WTC11 (cell line): Measurements from ENCODE around the gene HNF1A. TPM values are rescaled to one million over a fixed set of nuclear protein-coding genes. Genes with fewer than 3 reads are reported as not detected.

Source experiments
- ATAC-seq: fragments of 200-7000 bp; cut with Tn5 transposase; 2 replicates; pipeline ENCODE4 v1.10.0; 2021; ENCODE audit warnings: mild to moderate bottlenecking, moderate library complexity
- CTCF ChIA-PET: fragments of 300-600 bp; sonication (Branson Sonifier 250); formaldehyde crosslinking; loops from one replicate; lab custom pipeline; 2021; ENCODE audit warnings: antibody characterized with exemption; lab: Charles Lee
- POLR2A ChIA-PET: fragments of 350-600 bp; sonication (Branson Sonifier 250); formaldehyde crosslinking; loops from one replicate; lab custom pipeline; 2021; ENCODE audit warnings: antibody characterized with exemption; lab: Charles Lee
- DNase-seq: peaks from one replicate; pipeline ENCODE4 v3.0.0; 2021; ENCODE audit warnings: low spot score
- H3K27ac Mint-ChIP-seq: 2 replicates; pipeline ENCODE4 v1.8.0; 2021; ENCODE audit warnings: mixed read lengths
- H3K27me3 Mint-ChIP-seq: 2 replicates; pipeline ENCODE4 v1.8.0; 2021; ENCODE audit warnings: low read depth, mild to moderate bottlenecking, moderate library complexity, mixed read lengths
- H3K36me3 Mint-ChIP-seq: 2 replicates; pipeline ENCODE4 v1.8.0; 2021; ENCODE audit warnings: mixed read lengths
- H3K4me1 Mint-ChIP-seq: 2 replicates; pipeline ENCODE4 v1.8.0; 2022; ENCODE audit warnings: mixed read lengths
- H3K4me3 Mint-ChIP-seq: 2 replicates; pipeline ENCODE4 v1.8.0; 2021; ENCODE audit warnings: mild to moderate bottlenecking, moderate library complexity, mixed read lengths
- H3K9me3 Mint-ChIP-seq: 2 replicates; pipeline ENCODE4 v1.8.0; 2021; ENCODE audit warnings: mixed read lengths
- ATF1 ChIP-seq: sonication (generic); formaldehyde crosslinking; IDR thresholded peaks from 2 replicates; pipeline ENCODE4 v1.8.1; 2023; ENCODE audit warnings: mild to moderate bottlenecking, moderate library complexity, missing genetic modification reagents
- CREB1 ChIP-seq: sonication (generic); formaldehyde crosslinking; IDR thresholded peaks from 2 replicates; pipeline ENCODE4 v1.8.0; 2023; ENCODE audit warnings: mild to moderate bottlenecking, missing genetic modification reagents
- ELF4 ChIP-seq: sonication (generic); formaldehyde crosslinking; IDR thresholded peaks from 2 replicates; pipeline ENCODE4 v1.8.1; 2022; ENCODE audit warnings: low read depth, mild to moderate bottlenecking, moderate library complexity, missing genetic modification reagents
- ETV6 ChIP-seq: sonication (generic); formaldehyde crosslinking; IDR thresholded peaks from 2 replicates; pipeline ENCODE4 v1.8.1; 2022; ENCODE audit warnings: mild to moderate bottlenecking, missing genetic modification reagents
- FOXJ3 ChIP-seq: sonication (generic); formaldehyde crosslinking; IDR thresholded peaks from 2 replicates; pipeline ENCODE4 v1.9.0; 2021; ENCODE audit warnings: missing genetic modification reagents, mild to moderate bottlenecking, borderline replicate concordance
- JAZF1 ChIP-seq: fragments of 250-450 bp; sonication (Bioruptor Pico); IDR thresholded peaks from 2 replicates; pipeline ENCODE4 v1.9.0; 2021; ENCODE audit warnings: moderate library complexity, mild to moderate bottlenecking, inconsistent platforms
- NR1H2 ChIP-seq: sonication (generic); formaldehyde crosslinking; IDR thresholded peaks from 2 replicates; pipeline ENCODE4 v1.9.0; 2021; ENCODE audit warnings: mild to moderate bottlenecking, moderate library complexity, missing genetic modification reagents
- NR2C2 ChIP-seq: sonication (generic); formaldehyde crosslinking; IDR thresholded peaks from 2 replicates; pipeline ENCODE4 v1.8.0; 2022; ENCODE audit warnings: mild to moderate bottlenecking, missing genetic modification reagents
- RORB ChIP-seq: fragments of 250-450 bp; sonication (Bioruptor Pico); IDR thresholded peaks from 2 replicates; pipeline ENCODE4 v1.9.0; 2021; ENCODE audit warnings: mild to moderate bottlenecking
- SMAD4 ChIP-seq: sonication (generic); formaldehyde crosslinking; IDR thresholded peaks from 2 replicates; pipeline ENCODE4 v1.8.0; 2022; ENCODE audit warnings: mild to moderate bottlenecking, missing genetic modification reagents
- ZNF219 ChIP-seq: sonication (generic); formaldehyde crosslinking; IDR thresholded peaks from 2 replicates; pipeline ENCODE4 v1.8.0; 2023; ENCODE audit warnings: missing genetic modification reagents, mild to moderate bottlenecking, borderline replicate concordance
- ZNF263 ChIP-seq: sonication (generic); formaldehyde crosslinking; IDR thresholded peaks from 2 replicates; pipeline ENCODE4 v1.8.1; 2022; ENCODE audit warnings: low read depth, mild to moderate bottlenecking, moderate library complexity, missing genetic modification reagents
- ZNF532 ChIP-seq: fragments of 250-450 bp; sonication (Bioruptor Pico); IDR thresholded peaks from 2 replicates; pipeline ENCODE4 v1.9.0; 2021; ENCODE audit warnings: mild to moderate bottlenecking, borderline replicate concordance
- ZNF671 ChIP-seq: fragments of 250-450 bp; sonication (Bioruptor Pico); IDR thresholded peaks from 2 replicates; pipeline ENCODE4 v1.8.0; 2021; ENCODE audit warnings: mild to moderate bottlenecking
- total RNA-seq: library from RNA; stranded (reverse); gene quantifications from 3 replicates; pipeline ENCODE4 v1.2.3, GENCODE V29; 2021
- TF ChIP-seq, protein P1 (sequence below): sonication (generic); formaldehyde crosslinking; IDR thresholded peaks from 2 replicates; pipeline ENCODE4 v1.8.0; 2022; ENCODE audit warnings: mild to moderate bottlenecking, missing genetic modification reagents
- TF ChIP-seq, protein P2 (sequence below): fragments of 250-450 bp; sonication (Bioruptor Pico); IDR thresholded peaks from 2 replicates; pipeline ENCODE4 v1.9.0; 2021; ENCODE audit warnings: mild to moderate bottlenecking
- TF ChIP-seq, protein P3 (sequence below): sonication (generic); formaldehyde crosslinking; IDR thresholded peaks from 2 replicates; pipeline ENCODE4 v1.8.1; 2023; ENCODE audit warnings: mild to moderate bottlenecking, missing genetic modification reagents
- TF ChIP-seq, protein P4 (sequence below): sonication (generic); formaldehyde crosslinking; IDR thresholded peaks from 2 replicates; pipeline ENCODE4 v1.8.0; 2023; ENCODE audit warnings: mild to moderate bottlenecking, missing genetic modification reagents
- TF ChIP-seq, protein P5 (sequence below): sonication (generic); formaldehyde crosslinking; IDR thresholded peaks from 2 replicates; pipeline ENCODE4 v1.8.1; 2022; ENCODE audit warnings: low read depth, missing genetic modification reagents, borderline replicate concordance

Gene HNF1A
- total RNA-seq, 1 experiment from 2014 or later = not detected

DNA sequence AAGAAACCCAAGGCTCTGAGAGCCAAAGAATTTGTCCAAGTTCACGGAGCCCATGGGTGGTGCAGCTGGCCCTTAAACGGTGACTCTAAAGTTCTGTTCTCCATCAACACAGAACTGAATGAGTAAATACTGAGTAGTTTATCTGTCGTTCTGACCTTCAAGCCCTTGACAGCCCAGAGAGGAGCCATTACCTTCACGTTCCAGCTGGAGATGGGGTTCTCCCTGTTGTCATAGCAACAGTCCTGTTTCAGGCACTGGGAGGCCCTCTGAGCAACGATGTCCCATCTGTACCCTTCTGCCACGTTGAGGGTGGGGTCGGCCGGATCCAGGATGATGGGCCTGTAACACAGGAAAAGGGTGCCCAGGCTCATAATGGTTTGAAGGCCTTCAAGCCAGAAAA is 45.5 kb downstream of the HNF1A start:
- ChIA-PET CTCF (interaction anchor here (1.1 kb wide), 1 partner anchor 19 kb away, joined by 4 read pairs; no protein-coding TSS in a partner anchor), POLR2A (no interaction called here)
- H3K4me3 Mint-ChIP-seq = no peak overlapping the region
- H3K9me3 Mint-ChIP-seq = no peaks in the 10 kb centered on the region
- ATAC-seq (no peak), DNase-seq (no peak)
- TF ChIP-seq, protein P1, sequence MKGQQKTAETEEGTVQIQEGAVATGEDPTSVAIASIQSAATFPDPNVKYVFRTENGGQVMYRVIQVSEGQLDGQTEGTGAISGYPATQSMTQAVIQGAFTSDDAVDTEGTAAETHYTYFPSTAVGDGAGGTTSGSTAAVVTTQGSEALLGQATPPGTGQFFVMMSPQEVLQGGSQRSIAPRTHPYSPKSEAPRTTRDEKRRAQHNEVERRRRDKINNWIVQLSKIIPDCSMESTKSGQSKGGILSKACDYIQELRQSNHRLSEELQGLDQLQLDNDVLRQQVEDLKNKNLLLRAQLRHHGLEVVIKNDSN (CRISPR knock-in tag) = no peak
- TF ChIP-seq, protein P2, sequence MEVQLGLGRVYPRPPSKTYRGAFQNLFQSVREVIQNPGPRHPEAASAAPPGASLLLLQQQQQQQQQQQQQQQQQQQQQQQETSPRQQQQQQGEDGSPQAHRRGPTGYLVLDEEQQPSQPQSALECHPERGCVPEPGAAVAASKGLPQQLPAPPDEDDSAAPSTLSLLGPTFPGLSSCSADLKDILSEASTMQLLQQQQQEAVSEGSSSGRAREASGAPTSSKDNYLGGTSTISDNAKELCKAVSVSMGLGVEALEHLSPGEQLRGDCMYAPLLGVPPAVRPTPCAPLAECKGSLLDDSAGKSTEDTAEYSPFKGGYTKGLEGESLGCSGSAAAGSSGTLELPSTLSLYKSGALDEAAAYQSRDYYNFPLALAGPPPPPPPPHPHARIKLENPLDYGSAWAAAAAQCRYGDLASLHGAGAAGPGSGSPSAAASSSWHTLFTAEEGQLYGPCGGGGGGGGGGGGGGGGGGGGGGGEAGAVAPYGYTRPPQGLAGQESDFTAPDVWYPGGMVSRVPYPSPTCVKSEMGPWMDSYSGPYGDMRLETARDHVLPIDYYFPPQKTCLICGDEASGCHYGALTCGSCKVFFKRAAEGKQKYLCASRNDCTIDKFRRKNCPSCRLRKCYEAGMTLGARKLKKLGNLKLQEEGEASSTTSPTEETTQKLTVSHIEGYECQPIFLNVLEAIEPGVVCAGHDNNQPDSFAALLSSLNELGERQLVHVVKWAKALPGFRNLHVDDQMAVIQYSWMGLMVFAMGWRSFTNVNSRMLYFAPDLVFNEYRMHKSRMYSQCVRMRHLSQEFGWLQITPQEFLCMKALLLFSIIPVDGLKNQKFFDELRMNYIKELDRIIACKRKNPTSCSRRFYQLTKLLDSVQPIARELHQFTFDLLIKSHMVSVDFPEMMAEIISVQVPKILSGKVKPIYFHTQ (CRISPR knock-in tag) = no peak
- no peak for TF ChIP-seq ATF1 (CRISPR knock-in tag)
- no peak for TF ChIP-seq ETV6 (CRISPR knock-in tag)
- TF ChIP-seq SMAD4 = no peak
- no peak for TF ChIP-seq FOXJ3 (CRISPR knock-in tag)
- TF ChIP-seq, protein P3, sequence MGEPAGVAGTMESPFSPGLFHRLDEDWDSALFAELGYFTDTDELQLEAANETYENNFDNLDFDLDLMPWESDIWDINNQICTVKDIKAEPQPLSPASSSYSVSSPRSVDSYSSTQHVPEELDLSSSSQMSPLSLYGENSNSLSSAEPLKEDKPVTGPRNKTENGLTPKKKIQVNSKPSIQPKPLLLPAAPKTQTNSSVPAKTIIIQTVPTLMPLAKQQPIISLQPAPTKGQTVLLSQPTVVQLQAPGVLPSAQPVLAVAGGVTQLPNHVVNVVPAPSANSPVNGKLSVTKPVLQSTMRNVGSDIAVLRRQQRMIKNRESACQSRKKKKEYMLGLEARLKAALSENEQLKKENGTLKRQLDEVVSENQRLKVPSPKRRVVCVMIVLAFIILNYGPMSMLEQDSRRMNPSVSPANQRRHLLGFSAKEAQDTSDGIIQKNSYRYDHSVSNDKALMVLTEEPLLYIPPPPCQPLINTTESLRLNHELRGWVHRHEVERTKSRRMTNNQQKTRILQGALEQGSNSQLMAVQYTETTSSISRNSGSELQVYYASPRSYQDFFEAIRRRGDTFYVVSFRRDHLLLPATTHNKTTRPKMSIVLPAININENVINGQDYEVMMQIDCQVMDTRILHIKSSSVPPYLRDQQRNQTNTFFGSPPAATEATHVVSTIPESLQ (CRISPR knock-in tag) = no peak
- TF ChIP-seq NR2C2 (CRISPR knock-in tag) = no peak
- TF ChIP-seq RORB = no peak
- TF ChIP-seq ZNF532 (CRISPR knock-in tag) = no peak
- TF ChIP-seq NR1H2 = no peak
- TF ChIP-seq ZNF219 (CRISPR knock-in tag) = no peak
- TF ChIP-seq, protein P4, sequence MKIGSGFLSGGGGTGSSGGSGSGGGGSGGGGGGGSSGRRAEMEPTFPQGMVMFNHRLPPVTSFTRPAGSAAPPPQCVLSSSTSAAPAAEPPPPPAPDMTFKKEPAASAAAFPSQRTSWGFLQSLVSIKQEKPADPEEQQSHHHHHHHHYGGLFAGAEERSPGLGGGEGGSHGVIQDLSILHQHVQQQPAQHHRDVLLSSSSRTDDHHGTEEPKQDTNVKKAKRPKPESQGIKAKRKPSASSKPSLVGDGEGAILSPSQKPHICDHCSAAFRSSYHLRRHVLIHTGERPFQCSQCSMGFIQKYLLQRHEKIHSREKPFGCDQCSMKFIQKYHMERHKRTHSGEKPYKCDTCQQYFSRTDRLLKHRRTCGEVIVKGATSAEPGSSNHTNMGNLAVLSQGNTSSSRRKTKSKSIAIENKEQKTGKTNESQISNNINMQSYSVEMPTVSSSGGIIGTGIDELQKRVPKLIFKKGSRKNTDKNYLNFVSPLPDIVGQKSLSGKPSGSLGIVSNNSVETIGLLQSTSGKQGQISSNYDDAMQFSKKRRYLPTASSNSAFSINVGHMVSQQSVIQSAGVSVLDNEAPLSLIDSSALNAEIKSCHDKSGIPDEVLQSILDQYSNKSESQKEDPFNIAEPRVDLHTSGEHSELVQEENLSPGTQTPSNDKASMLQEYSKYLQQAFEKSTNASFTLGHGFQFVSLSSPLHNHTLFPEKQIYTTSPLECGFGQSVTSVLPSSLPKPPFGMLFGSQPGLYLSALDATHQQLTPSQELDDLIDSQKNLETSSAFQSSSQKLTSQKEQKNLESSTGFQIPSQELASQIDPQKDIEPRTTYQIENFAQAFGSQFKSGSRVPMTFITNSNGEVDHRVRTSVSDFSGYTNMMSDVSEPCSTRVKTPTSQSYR (CRISPR knock-in tag) = no peak
- TF ChIP-seq, protein P5, sequence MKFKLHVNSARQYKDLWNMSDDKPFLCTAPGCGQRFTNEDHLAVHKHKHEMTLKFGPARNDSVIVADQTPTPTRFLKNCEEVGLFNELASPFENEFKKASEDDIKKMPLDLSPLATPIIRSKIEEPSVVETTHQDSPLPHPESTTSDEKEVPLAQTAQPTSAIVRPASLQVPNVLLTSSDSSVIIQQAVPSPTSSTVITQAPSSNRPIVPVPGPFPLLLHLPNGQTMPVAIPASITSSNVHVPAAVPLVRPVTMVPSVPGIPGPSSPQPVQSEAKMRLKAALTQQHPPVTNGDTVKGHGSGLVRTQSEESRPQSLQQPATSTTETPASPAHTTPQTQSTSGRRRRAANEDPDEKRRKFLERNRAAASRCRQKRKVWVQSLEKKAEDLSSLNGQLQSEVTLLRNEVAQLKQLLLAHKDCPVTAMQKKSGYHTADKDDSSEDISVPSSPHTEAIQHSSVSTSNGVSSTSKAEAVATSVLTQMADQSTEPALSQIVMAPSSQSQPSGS (CRISPR knock-in tag) = no peak
- TF ChIP-seq ZNF263 = no peak
- no peak for TF ChIP-seq CREB1 (CRISPR knock-in tag)
- no peak for TF ChIP-seq JAZF1 (CRISPR knock-in tag)
- TF ChIP-seq ZNF671 (CRISPR knock-in tag) = no peak
- no peak for TF ChIP-seq ELF4
- no peaks in the 10 kb centered on the region for H3K36me3 Mint-ChIP-seq
- H3K4me1 Mint-ChIP-seq = peaks cover 3% of the 10 kb centered on the region; the same call in 1 of the 2 replicates
- H3K27ac Mint-ChIP-seq = no peak overlapping the region
- no peaks in the 10 kb centered on the region; the same call in 1 of the 2 replicates for H3K27me3 Mint-ChIP-seq
